Osteocyte (in vitro differentiated cells): ENCODE results near the gene SH3TC2. TPM values are rescaled to one million over a fixed set of nuclear protein-coding genes. Genes with fewer than 3 reads are reported as not detected.

ENCODE experiments used
- DNase-seq: peaks from one replicate; pipeline ENCODE4 v3.0.0; 2021; ENCODE audit warnings: mixed read lengths; ENCODE audit not compliant: unreplicated experiment; ENCODE audit errors: extremely low spot score
- H3K27ac Mint-ChIP-seq: one replicate; pipeline ENCODE4 v1.8.0; 2021; ENCODE audit warnings: mild to moderate bottlenecking, mixed read lengths; ENCODE audit not compliant: unreplicated experiment
- H3K27me3 Mint-ChIP-seq: one replicate; pipeline ENCODE4 v1.8.0; 2021; ENCODE audit warnings: mixed read lengths; ENCODE audit not compliant: unreplicated experiment
- H3K36me3 Mint-ChIP-seq: one replicate; pipeline ENCODE4 v1.8.0; 2021; ENCODE audit warnings: mixed read lengths; ENCODE audit not compliant: unreplicated experiment
- H3K4me1 Mint-ChIP-seq: one replicate; pipeline ENCODE4 v1.8.0; 2021; ENCODE audit warnings: mixed read lengths; ENCODE audit not compliant: unreplicated experiment
- H3K4me3 Mint-ChIP-seq: one replicate; pipeline ENCODE4 v1.8.0; 2021; ENCODE audit warnings: mild to moderate bottlenecking, moderate library complexity, mixed read lengths; ENCODE audit not compliant: unreplicated experiment
- H3K9me3 Mint-ChIP-seq: one replicate; pipeline ENCODE4 v1.8.0; 2021; ENCODE audit warnings: mixed read lengths; ENCODE audit not compliant: unreplicated experiment
- CTCF ChIP-seq: fragments of 200-600 bp; sonication (generic); IDR thresholded peaks from 2 replicates; pipeline ENCODE4 v1.5.0; 2021; ENCODE audit warnings: antibody characterized with exemption, mild to moderate bottlenecking, moderate library complexity
- long read RNA-seq: library from polyadenylated mRNA; unstranded; transcript quantifications from one replicate; pipeline ENCODE4 v2.0.0, GENCODE V29; 2021
- total RNA-seq: library from RNA; stranded (reverse); gene quantifications from 2 replicates; pipeline ENCODE4 v1.2.1, GENCODE V29; 2021

The SH3TC2 gene
- 0.83 and 1.1 TPM in 2 replicates for total RNA-seq
- long read RNA-seq: 0 reads

- H3K27ac Mint-ChIP-seq: peak within 1 kb of the TSS; percentile 88
- no peak for TF ChIP-seq CTCF
- H3K27me3 Mint-ChIP-seq: no peaks in the 10 kb centered on the region
- H3K36me3 Mint-ChIP-seq: no peaks in the 10 kb centered on the region
- peaks cover 25% of the 10 kb centered on the region for H3K4me1 Mint-ChIP-seq
- DNase-seq: no peak
- H3K9me3 Mint-ChIP-seq: peaks cover 8% of the 10 kb centered on the region
- H3K4me3 Mint-ChIP-seq: no peak within 1 kb of the TSS
Observed at GRCh38 chr5:149063017-149063687, at the start of gene SH3TC2. Gene SH3TC2 (minus strand): TSS chr5:149063062. CDS start chr5:149063022, 40 bp downstream.

DNA sequence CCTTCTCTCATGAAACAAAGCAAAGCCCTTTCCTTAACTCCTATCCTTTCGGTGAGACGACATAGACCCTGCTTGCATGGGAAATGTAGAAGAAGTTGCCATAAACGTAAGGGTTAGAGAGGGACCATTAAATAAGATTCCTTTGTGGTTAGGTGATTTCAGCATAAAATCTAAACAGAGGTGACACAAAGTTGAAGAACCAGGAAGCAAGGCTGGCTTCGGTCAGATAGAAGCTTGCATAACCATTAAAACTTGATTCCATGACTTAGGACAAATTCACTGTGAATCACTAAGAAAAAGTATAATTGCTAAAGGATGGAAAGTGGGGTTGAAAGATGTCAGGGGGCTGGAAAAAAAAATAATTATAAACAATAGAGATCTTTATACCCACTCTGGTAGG lies 47.5 kb upstream of the SH3TC2 start:
- DNase-seq: no peak
- Mint-ChIP-seq H3K36me3 (no peaks in the 10 kb centered on the region), H3K27ac (no peak overlapping the region), H3K9me3 (no peaks in the 10 kb centered on the region), H3K4me1 (peaks cover 10% of the 10 kb centered on the region), H3K27me3 (no peaks in the 10 kb centered on the region), H3K4me3 (no peak overlapping the region)
- no peak for TF ChIP-seq CTCF

DNA sequence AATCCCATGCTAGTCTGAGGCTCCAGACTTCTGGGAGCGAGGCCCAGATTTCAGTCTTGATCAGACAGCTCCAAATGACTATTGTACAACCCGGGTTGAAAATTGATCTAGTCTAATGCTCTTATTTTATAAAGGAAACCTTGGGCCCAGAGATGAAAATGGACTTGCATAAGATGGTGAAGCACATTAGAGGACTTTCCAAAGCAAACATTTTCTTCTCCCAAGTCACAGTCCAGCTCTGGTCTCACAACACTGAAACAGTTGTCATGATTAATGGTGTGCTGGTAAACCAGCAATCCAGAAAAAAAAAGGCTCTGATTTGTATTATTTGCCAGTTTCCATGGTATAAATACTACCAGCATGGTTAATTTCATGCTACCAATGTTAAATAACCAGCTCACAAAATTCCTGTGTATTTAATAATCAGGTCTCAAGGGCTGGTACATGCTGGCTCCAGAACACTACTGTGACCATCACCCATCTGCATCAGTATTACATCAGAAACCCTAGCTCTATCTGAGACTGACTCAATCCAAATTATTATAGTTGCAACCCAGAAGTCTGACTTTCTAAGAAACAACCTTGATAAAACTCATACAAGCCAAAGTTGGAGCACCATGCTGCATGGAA lies 45.9 kb upstream of the SH3TC2 start:
- Mint-ChIP-seq H3K4me1 (peaks cover 1% of the 10 kb centered on the region), H3K36me3 (no peaks in the 10 kb centered on the region), H3K27ac (no peak overlapping the region), H3K9me3 (no peaks in the 10 kb centered on the region), H3K4me3 (no peak overlapping the region), H3K27me3 (no peaks in the 10 kb centered on the region)
- DNase-seq: no peak
- TF ChIP-seq CTCF: no peak

DNA sequence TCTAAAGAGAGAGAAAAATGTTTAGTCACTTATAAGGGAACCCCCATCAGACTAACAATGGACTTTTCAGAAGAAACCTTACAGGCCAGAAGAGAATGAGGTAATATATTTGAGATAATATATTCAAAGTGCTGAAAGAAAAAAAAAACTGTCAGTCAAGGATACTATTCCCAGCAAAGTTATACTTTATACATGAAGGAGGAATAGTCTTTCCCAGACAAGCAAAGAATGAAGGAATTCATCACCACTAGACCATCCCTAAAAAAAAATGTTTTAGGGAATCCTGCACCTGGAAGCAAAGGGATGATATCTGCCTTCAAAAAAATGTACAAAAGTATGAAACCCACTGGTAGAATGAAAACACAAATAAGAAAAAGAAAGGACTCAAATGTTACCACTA lies 37.5 kb upstream of the SH3TC2 start:
- H3K4me1 Mint-ChIP-seq: no peaks in the 10 kb centered on the region

More for the DNA sequence above, 37.5 kb upstream of the SH3TC2 start:
- H3K27me3 Mint-ChIP-seq: peaks cover 22% of the 10 kb centered on the region
- peaks cover 3% of the 10 kb centered on the region for H3K36me3 Mint-ChIP-seq
- no peak overlapping the region for H3K27ac Mint-ChIP-seq
- H3K9me3 Mint-ChIP-seq: peaks cover 32% of the 10 kb centered on the region
- H3K4me3 Mint-ChIP-seq: no peak overlapping the region
- DNase-seq: no peak
- no peak for TF ChIP-seq CTCF
